ENCODE results near the gene PTGIS.

PTGIS gene

DNA sequence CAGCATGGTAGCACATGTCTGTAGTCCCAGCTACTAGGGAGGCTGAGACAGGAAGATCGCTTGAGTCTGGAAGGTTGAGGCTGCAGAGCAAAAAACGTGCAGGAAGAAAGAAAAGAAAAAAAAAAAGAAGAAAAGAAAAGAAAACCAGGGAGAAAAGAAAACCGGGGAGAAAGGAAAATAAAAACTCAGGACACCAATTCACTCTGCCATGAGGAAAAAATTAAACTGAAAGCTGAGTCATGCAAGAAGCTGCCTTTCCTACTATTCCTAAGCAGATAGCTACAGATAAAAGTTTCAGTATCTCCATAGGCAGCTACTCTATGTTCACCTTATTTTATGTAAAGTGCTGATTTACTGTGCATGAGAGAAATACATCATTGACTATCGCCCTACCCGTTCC lies 10.5 kb downstream of the PTGIS start:
- no peak for DNase-seq

DNA sequence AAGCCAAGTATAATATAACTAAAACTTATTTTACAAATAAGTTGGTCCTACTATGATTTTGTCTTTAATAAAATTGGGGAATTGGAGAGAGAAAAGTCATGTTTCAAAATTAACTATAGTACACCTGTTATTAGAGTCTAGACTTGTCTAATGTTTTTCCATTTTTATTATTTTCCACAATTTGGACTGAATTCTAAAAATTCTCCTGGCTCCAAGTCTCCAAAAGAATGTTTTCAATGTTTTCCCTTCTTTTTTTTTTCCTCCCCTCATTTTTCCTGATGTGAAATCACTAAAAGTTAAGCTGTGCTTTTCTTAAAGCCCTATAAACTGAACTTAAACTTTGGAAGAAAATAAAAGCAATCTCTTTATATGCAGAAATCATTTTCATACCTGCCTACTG lies 11.3 kb downstream of the PTGIS start:
- no peak for DNase-seq

DNA sequence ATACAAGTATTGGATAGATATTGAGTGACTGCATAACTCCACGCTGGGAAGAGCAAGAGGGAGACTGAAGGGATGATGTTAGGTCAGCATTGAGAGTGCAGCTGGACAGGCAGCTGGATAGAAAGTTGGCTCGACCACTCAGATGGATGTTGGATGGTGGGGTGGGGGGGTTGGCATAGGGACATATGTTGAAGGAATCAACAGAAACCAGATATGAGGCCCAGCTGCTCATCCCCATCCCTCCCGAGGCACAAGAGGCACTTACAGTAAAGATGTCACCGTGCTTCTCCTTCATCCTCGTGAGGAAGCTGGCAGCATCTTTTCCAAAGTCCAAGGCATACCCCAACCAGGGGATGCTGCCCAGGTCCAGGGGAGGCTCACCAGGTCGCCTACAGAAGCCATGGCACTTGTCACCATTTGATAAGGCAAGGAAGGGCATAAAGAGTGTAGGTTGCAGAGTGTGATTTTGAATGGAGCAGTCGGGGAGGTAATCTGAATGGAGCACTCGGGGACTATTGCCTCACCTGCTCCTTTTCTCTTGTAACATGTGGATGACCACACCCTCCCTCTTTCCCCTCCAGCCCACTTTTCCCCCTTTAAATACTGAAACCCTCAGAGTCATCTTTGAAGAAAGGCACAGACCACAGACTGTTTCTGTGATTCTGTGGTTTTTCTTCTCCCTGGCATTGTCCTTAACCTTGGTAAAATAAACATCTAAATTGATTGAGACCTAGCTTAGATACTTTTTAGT lies 18.0 kb downstream of the PTGIS start:
- no peak for DNase-seq

DNA sequence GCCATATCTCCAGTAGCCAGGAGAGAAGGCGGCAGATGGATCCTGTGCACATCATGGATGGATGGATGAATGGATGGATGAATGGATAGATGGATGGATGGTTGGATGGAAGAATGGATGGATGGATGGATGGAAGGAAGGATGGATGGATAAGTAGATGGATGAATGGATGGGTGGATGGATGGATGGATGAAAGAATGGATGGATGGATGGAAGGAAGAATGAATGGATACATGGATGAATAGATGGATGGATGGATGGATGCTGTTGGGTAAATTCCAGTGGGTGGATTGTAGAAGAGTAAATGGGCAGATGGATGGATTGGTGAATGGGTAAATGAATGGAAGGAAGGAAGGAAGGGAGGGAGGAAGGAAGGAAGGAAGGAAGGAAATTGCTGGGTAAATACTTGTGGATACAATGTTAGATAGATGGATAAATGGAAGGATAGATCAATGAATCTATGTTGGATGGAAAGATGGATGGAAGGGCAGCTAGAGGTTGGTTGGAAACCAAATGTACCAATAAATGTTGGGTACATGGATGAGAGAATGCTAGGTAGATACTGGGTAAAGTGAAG lies 19.5 kb downstream of the PTGIS start:
- DNase-seq, result no peak

DNA sequence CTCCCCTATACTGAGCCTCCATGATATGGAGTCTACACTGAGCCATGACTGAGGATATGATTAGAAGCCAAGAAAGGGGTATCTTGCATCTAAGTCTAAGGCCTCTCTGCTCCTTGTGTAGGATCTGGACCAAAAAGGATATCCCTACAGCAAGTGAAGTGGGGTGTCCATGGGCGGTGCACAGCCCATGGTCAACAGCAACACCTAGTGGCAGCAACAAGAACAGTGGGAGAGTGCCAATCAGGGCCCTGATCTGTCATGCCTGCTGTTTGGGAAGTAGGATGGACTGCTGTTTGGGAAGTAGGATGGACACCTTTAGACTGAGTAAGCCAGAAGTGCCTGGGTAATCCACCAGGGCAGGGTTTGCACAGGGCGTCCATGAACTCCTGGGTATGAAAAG lies 22.4 kb downstream of the PTGIS start:
- DNase-seq, result no peak

DNA sequence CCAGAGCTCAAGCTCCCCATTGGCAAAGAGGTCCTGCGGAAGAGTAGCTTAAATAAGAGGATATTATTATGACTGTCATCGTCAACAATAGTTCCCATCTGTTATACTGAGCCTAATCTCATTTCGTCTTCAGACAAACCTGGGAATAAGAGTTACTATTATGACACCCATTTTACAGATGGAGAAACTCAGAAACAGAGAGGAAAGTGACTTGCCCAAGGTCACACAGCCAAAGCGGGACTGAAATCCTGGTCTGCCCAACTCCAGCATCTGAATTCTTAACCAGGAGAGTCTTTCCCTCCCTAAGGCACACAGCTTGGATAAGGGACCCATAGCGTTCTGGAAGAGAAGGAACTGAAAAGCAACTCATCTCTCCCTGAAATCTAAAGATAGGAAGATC lies 23.4 kb downstream of the PTGIS start:
- DNase-seq, result no peak

DNA sequence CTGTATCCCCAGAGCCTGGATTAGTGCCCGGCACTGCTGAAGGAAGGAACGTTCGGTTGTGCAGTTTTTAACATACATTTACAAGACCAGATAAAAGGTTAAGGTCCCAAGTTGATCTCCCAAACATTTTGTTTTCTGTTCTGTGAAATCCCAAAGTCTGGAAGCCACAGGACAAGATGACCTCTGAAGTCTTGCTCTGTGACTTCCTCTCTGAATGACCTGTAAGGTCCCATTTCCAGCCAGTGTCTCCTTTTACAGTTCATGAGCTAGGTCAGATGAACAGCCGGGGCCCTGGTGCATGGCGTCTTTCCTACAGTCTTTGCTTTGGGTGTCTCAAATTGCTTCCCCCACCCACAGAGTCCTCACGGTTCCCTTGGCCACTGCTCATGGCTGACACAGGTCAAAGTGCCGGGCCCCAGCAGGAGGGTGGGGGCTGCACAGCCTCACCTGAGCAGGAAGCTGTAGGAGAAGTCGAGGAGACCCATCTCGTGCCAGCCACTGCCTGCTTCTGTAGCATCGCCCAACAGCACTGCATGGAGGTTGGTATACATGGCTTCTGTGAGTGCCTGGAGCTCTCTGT lies 24.0 kb downstream of the PTGIS start:
- DNase-seq, result no peak

DNA sequence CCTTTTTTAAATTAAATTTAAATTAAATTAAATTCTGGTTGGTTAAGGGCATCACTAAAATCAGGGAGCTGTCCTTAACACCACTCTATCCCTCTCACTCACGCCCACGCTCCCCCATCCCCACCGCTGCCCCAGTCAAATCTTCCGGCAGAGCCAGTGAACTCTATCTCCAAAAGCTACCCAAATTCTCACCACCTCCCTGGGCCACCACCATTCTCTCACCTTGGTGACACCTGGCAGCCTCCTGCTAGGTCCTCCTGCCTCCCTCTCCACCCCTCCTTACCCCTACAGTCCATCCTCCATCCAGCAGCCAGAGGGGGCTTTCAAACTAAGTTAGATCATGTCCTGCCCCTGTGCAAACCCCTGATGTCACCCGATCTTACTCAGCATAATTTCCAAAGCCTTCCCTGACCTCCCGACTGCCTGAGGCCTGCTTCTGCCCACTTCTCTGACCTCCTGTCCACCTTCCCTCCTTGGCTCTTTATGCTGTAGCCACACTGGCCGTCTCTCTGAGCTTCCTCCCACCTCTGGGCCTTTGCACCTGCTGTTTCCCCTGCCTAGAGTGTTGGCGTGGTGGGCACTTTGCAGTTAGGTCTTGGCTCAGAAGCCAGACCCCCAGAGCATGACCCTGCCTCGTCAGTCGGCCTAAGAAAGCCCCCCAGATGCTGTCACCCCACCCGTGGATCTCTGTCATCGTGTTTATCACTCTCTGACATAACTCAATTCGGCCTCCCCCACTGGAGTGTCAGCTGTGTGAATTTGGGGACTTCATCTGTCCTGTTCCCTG lies 24.7 kb downstream of the PTGIS start:
- DNase-seq, result no peak

DNA sequence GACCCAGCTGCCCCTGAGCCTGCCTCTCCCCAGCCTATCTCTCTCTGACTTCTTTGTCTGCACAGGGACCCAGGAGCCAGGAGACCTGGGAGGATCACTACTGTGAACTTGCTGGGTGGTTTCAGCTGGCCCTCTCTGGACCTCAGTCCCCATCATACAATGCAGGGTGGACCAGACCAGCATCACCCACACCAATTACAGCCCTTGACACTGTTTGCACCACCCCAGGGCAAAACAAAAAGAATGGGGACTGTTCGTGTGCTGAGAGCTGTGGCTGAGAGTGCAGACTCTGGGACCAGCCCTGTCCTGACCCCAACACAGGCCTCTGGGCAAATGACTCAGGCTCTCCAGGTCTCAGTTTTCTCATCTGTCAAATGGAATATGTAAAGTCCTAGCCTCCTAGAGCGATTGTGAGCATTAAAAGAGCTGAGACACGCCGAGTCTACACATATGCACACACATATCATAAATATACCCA lies 25.4 kb downstream of the PTGIS start:
- DNase-seq, result no peak

DNA sequence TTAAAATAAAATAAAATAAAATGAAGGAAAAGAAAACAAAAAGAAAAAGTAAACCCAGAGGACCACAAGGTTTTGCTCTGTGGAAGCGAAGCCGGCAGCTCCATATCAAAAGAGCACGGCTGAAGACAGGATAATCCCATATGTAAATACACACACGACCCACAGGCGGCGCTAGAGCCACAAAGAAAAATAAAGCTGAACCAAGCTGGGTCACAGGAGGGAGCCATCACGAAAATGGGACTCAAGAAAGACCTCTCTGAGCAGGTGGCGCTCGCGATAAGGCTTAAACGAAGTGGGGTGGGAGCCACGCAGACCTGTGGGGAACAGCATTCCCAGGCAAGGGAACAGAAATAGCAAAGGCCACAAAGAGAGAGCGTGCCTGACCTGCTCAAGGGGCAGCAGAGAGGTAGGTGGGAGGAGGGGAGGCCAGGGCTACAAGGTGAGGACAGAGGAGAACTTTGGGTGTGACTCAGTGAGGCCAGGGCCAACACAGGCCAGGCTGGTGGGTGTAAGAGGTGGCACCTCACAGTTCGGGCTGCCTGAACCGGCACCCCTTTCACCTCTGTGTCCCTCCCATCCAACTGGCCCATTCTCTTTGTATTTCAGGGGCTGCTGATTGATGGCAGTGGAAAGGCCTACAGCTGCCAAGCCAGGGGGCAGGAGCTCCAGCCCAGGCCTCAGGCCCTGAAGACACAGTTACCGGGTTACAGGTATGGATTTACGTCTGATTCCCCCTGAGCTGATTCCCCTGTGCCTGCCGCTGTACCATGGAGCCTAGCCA lies 26.0 kb downstream of the PTGIS start:
- DNase-seq, result peak; percentile 73

DNA sequence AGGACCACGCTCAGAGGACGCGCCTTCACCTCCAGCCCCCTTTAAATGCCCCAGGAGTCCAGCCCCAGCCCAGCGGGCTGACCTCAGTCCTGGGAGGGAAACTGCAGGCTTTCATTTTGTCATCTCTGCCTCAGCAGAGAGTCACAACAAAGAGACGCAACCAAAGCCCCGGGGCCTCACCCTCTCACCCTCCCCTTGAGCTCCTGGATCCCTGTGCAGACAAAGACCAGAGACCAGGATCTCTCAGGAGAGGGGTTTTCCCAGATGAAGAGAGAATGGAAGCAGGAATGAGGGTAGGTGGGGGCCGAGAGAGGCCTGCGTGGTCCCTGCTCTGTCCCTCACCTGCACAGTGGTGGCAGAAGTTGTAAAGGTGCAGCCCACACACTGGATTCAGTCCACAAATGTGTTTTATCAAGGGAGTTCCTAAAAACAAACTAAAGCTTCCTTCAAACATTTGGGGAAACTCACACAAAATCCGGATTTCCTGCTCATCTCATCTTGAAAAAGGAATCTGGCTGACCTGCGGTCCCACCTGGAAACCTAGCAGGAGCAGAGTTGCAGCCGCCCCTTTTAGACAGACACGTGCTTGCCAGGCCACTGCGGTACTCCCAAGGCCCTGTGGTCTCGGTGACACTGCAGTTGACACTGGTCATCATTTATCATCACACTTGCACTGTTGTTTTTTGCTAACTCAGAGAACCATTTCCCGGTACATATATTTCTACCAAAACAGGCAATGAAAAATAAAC lies 27.1 kb downstream of the PTGIS start:
- no peak for DNase-seq

DNA sequence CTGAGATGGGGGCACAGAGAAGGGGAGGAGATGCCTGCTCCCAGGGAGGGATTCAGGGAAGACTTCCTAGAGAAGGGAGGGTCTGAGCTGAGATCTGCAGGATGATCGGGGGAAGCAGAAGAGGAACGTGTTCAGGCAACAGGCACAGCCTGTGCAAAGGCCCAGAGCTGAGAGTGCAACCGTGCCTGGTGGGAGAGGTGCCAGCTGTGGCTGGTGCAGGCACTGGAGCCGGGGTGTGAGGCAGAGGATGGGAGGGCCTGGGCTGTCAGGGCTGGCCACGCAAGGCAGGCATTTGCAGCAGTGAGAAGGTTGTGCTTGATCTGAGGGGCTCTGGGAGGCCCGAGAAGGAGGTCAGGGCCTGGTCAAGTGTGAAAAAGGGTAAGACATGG lies 27.7 kb downstream of the PTGIS start:
- DNase-seq, result no peak

DNA sequence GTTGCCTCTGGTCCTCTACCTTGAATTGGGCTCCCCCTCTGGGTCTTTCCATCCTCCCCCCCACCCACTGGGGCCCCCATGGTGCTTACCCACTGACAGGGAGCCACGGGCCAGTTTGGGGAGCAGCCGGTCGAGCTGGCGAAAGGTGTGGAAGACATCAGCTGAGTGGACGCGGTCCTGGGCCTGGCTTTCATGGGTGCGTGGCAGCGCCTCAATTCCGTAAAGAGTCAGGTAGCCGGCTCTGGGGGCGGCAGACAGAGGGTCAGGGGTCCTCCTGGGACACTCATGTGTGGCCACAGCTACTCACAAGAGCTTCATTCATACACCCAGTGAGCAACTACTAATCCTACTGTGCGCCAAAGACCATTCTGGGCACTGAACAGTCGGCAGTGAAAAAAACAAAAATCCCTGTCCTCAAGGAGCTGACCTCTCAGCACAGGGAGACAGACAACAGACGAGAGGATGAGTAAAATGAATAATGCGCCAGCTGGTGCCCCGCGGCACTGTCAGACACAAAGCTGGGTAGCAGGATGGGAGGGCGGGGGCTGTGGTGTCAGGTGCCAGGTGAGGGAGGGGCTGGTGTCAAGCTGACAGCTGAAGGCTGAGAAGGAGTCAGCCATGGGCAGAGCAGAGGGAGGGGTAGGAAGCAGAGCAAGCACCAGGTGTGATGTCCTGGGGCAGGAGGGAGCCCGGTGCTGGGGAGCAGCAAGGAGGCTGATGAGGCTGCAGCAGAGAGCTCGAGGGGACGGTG lies 28.3 kb downstream of the PTGIS start:
- DNase-seq, result no peak

DNA sequence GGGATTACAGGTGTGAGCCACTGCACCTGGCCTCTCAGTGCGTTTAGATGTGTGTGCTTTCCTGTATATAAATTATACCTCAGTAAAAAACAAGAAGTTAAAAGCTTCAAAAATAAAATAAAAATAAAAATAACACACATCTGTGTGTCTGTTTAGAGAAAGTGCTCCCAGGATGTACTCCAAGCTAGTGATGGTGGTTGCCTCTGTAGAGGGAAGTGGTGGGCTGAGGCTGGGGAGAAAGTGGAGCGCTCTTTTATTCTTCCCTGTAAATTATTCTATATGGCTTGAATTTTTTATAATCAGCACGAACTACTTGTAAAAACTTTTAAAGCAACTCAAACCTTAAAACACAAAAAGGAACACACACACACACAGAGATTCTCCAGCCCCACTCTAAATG lies 29.0 kb downstream of the PTGIS start:
- DNase-seq, result no peak

DNA sequence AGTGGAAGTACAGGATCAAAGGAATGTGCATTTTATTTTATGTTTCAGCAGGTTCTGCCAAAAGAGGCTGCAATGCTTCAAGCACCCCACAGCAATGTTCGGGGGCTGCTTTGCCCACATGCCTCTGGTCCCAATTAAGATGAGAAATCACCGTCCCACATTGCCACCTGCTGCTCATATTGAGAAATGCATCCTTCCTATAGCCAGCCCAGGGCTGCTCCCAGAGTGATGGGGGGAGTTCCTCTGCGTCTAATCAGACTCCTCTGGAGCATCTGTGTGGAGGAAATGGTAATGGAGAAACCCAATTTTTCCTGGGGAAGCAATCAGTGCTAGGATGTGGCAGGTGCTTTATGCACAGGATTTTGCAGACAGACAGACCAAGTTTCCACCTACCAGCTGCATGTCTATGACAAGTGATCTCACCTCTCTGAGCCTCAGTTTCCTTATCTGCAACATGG lies 33.7 kb downstream of the PTGIS start:
- peak; percentile 87 for DNase-seq

DNA sequence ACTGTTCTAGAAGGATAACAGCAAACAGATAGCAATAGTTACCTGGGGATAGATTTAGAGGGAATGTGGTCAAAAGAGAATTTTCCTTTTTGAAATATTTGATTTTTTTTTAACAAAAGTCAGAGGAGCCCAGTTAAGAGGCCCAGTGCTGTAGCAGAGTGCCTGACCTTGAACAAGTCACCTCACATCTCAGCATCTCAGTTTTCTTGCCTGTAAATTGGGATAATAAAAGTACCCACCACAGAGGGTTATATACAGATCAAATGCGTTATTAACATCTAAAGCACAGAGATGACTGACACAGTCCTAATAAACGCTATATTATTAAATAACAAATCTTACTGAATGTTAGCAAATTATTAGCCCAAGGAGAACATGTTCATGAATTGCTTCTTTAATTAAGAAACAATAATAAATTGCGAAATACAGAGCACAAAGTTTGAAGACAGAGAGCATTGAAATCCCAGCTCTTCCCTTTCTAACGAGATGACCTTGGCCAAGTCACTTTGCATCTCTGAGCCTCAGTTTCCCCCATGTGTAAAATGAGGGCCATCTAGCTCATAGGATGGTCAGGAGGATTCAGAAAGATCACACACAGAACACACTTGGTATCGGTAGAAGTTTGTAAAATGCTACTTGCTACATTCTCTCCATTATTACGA lies 35.5 kb downstream of the PTGIS start:
- no peak for DNase-seq

DNA sequence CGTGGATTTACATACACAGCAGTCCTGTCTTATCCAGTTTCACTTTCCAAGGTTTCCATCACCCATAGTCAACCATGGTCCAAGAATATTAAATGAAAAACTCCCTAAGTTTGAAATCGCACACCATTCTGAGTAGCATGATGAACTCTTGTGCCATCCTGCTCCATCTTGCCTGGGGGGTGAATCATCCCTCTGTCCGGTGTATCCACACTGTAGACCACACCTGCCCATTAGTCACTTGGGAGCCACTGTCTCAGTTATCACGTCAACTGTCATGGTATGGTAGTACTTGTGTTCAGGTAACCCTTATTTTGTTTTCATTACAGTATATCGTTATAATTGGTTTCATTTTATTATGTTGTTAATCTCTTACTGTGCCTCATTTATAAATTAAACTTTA lies 38.5 kb downstream of the PTGIS start:
- DNase-seq, result no peak

DNA sequence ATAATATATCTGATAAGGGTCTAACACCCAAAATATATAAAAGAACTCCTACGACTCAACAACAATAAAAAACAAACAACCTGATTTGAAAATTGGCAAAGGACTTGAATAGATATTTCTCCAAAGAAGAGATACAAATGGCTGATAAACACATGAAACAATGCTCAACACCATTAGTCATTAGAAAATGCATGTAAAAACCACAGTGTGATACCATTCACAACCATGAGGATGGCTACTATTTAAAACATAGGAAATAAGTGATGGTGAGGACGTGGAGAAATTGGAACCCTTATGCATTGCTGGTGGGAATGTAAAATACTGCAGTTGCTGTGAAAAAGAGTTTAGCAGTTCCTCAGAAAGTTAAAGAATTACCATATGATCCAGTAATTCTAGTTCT lies 41.4 kb downstream of the PTGIS start:
- DNase-seq, result no peak

DNA sequence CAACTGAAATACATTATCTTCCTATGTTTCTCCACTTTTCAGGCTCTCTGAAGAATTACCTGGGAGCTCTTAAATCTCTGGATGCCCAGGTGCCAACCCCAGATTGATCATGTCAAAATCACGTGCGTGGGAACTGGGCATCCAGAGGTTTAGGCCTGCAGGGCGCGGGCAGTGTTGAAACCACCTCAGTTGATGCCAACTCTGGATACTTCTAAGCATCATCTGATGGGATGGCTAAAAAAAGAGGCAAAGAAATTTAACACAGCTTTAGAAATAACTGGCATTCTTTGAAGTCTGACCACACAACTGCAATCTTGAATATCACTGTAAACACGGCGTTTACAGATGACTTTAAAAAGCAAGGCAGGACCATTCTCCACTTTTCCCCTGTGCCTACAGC lies 41.9 kb downstream of the PTGIS start:
- DNase-seq, result no peak

DNA sequence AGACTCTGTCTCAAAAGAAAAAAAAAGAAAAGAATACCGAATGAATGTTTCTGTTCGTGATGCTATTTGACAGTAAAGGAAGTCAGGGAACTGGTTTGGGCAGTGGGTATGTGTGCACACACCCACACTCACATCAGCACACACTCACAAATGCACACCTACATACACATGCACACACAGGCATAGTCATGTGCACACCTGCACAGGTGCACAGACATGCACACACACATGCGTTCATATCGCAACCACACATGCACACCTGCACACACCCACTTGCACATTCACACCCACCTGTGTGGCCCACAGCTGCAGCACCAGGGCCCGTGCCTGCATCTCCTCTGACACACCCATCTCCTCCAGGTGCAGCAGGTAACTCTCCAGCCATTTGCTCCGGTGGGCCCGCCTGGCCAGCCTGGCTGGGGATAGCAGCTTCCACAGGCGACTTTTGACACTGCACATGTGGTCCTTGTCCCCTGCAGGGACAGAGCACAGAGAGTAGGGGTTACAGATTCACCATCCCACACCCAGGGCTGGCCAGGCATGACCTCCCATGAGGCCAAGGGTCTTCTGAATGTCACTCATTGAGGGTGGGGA lies 44.1 kb downstream of the PTGIS start:
- DNase-seq, result no peak
